ENCODE results near the gene ADSS1. TPM values are rescaled to one million over a fixed set of nuclear protein-coding genes. Genes with fewer than 3 reads are reported as not detected.

ADSS1 gene
- polyA plus RNA-seq, 1 of the 3 experiments (the other 2 are of a cell fraction) = 14.3 TPM

- no peak for TF ChIP-seq SIN3A (IDR thresholded peaks at IDR 0.05; ENCODE audit: borderline replicate concordance, low read depth, low read length)
Measured at GRCh38 chr14:104693482-104694431, 30.3 kb upstream of the ADSS1 start (continued).

GRCh38 chr14:104694475-104694950 is 29.5 kb upstream of the ADSS1 start:
- Histone ChIP-seq H3K9me2 (no peaks in the 10 kb centered on the region), H3K9me3 (no peaks in the 10 kb centered on the region), H2AFZ (ENCODE audit: low read depth) (no peak overlapping the region), H3K79me2 (ENCODE audit: insufficient read depth) (peaks cover 89% of the 10 kb centered on the region), H3K4me2 (no peak overlapping the region), H3K4me1 (ENCODE audit: control insufficient read depth in 1 of 2, insufficient read depth in 2 of 2, low read depth in 1 of 2, low read length in 1 of 2) (peaks cover 7 to 37% of the 10 kb centered on the region in 2 experiments; a peak in 3 of 4 replicates), H3K36me3 (replicated peaks in 1 of 2; ENCODE audit: control insufficient read depth in 1 of 2, insufficient read depth in 2 of 2, low read length in 1 of 2) (peaks cover 3 to 16% of the 10 kb centered on the region in 2 experiments), H4K20me1 (ENCODE audit: insufficient read depth) (peaks cover 82% of the 10 kb centered on the region), H3F3A (replicated peaks; ENCODE audit: insufficient read depth) (no peaks in the 10 kb centered on the region), H3K27me3 (ENCODE audit: insufficient read depth) (no peaks in the 10 kb centered on the region), H3K4me3 (ENCODE audit: low read depth in 2 of 2, low read length in 1 of 2) (no peak overlapping the region), H3K9ac (no peak overlapping the region), H3K27ac (ENCODE audit: low read depth in 2 of 2, low read length in 1 of 2) (peak overlapping the region in 1 of 2 experiments; percentile 73; a peak in 1 of 4 replicates)
- 90% methylated on average over 9 of the region's 15 CpGs for WGBS (ENCODE audit: low lambda C conversion rate)
- DNase-seq = no peak
- POLR2A ChIA-PET = no interaction called here
- TF ChIP-seq NFIC (IDR thresholded peaks at IDR 0.05; ENCODE audit: borderline replicate concordance) (no peak), FOXM1 (IDR thresholded peaks at IDR 0.05; ENCODE audit: low read depth) (no peak), TAF1 (IDR thresholded peaks at IDR 0.05; ENCODE audit: borderline replicate concordance, low read depth, low read length) (no peak), JUND (IDR thresholded peaks at IDR 0.05) (no peak), EZH2phosphoT487 (IDR thresholded peaks at IDR 0.05; ENCODE audit: borderline replicate concordance, low read depth) (no peak), MEF2A (IDR thresholded peaks at IDR 0.05; ENCODE audit: borderline replicate concordance, low read depth) (no peak)
- CTCF ChIA-PET = interaction anchor here (0.6 to 6.3 kb wide), 4 partner anchors 14 to 600 kb away, joined by 3 to 33 read pairs (median 4); no protein-coding TSS in a partner anchor

GRCh38 chr14:104694991-104695659 is 28.9 kb upstream of the ADSS1 start:
- ChIA-PET CTCF (interaction anchor here (0.6 to 6.3 kb wide), 3 partner anchors 13 to 60 kb away, joined by 3 to 33 read pairs (median 4); no protein-coding TSS in a partner anchor), POLR2A (no interaction called here)
- no peak overlapping the region for H2AFZ ChIP-seq (ENCODE audit: low read depth)
- 87% methylated on average over 11 of the region's 19 CpGs for WGBS (ENCODE audit: low lambda C conversion rate)
- H3K9me3 ChIP-seq = no peaks in the 10 kb centered on the region
- H3K4me2 ChIP-seq = no peak overlapping the region
- H3K27me3 ChIP-seq (ENCODE audit: insufficient read depth) = no peaks in the 10 kb centered on the region
- H3K9ac ChIP-seq = no peak overlapping the region
- H3K9me2 ChIP-seq = no peaks in the 10 kb centered on the region
- peaks cover 83% of the 10 kb centered on the region for H4K20me1 ChIP-seq (ENCODE audit: insufficient read depth)
- peaks cover 3 to 18% of the 10 kb centered on the region in 2 experiments for H3K36me3 ChIP-seq (replicated peaks in 1 of 2; ENCODE audit: control insufficient read depth in 1 of 2, insufficient read depth in 2 of 2, low read length in 1 of 2)
- DNase-seq = no peak
- H3K79me2 ChIP-seq (ENCODE audit: insufficient read depth) = peaks cover 89% of the 10 kb centered on the region
- no peaks in the 10 kb centered on the region for H3F3A ChIP-seq (replicated peaks; ENCODE audit: insufficient read depth)
- H3K4me1 ChIP-seq (ENCODE audit: control insufficient read depth in 1 of 2, insufficient read depth in 2 of 2, low read depth in 1 of 2, low read length in 1 of 2) = peaks cover 7 to 34% of the 10 kb centered on the region in 2 experiments; a peak in 3 of 4 replicates
- TF ChIP-seq NRF1 (IDR thresholded peaks at IDR 0.05; ENCODE audit: low read depth, low read length) (no peak), FOSL2 (IDR thresholded peaks at IDR 0.05; ENCODE audit: borderline replicate concordance, low read depth) (no peak), USF2 (IDR thresholded peaks at IDR 0.05; ENCODE audit: borderline replicate concordance, low read depth, low read length) (no peak), TAF1 (IDR thresholded peaks at IDR 0.05; ENCODE audit: borderline replicate concordance, low read depth, low read length) (no peak), FOXJ3 (CRISPR knock-in tag; IDR thresholded peaks at IDR 0.05) (no peak), RCOR1 (IDR thresholded peaks at IDR 0.05; ENCODE audit: low read length) (no peak), POLR2AphosphoS5 (IDR thresholded peaks at IDR 0.05; ENCODE audit: low read depth, low read length) (no peak), YY1 (IDR thresholded peaks at IDR 0.05; ENCODE audit: low read depth) (no peak), MAX (IDR thresholded peaks at IDR 0.05; ENCODE audit: low read depth) (no peak), USF1 (IDR thresholded peaks at IDR 0.05; ENCODE audit: borderline replicate concordance, low read depth) (no peak), NFIC (IDR thresholded peaks at IDR 0.05; ENCODE audit: borderline replicate concordance) (no peak), GABPA (IDR thresholded peaks at IDR 0.05; ENCODE audit: low read depth) (no peak), RXRA (IDR thresholded peaks at IDR 0.05; ENCODE audit: borderline replicate concordance, low read depth) (no peak), TEAD4 (IDR thresholded peaks at IDR 0.05; ENCODE audit: borderline replicate concordance, insufficient read depth) (no peak), TCF12 (IDR thresholded peaks at IDR 0.05) (no peak), EP300 (IDR thresholded peaks at IDR 0.05; ENCODE audit: borderline replicate concordance in 1 of 2, low read depth in 1 of 2, low read length in 1 of 2) (no peak)
- H3K4me3 ChIP-seq (ENCODE audit: low read depth in 2 of 2, low read length in 1 of 2) = no peak overlapping the region
- H3K27ac ChIP-seq (ENCODE audit: low read depth in 2 of 2, low read length in 1 of 2) = peak overlapping the region in 1 of 2 experiments; percentile 73; a peak in 1 of 4 replicates

Data from SK-N-SH (cell line).